Skeletal muscle tissue (tissue), 4 donors: ENCODE data around the gene AFAP1L1. TPM values are rescaled to one million over a fixed set of nuclear protein-coding genes. Genes with fewer than 3 reads are reported as not detected.

Source experiments
- H3K27ac ChIP-seq: one replicate; pipeline ENCODE4 v1.7.0; 2013; ENCODE audit warnings: mild to moderate bottlenecking, low read depth, low read length, inconsistent platforms
- H3K27me3 ChIP-seq, 3 donors: one replicate each; pipeline ENCODE4 v1.7.0; 2013; ENCODE audit warnings: low read length in 3 of 3; ENCODE audit not compliant: control insufficient read depth in 3 of 3, insufficient read depth in 3 of 3
- H3K36me3 ChIP-seq, 3 donors: one replicate each; pipeline ENCODE4 v1.7.0; 2013; ENCODE audit warnings: low read length in 3 of 3; ENCODE audit not compliant: control insufficient read depth in 3 of 3, insufficient read depth in 3 of 3
- H3K4me1 ChIP-seq, 3 donors: one replicate each; pipeline ENCODE4 v1.7.0; 2013; ENCODE audit warnings: low read length in 3 of 3, mild to moderate bottlenecking in 3 of 3; ENCODE audit not compliant: control insufficient read depth in 3 of 3, insufficient read depth in 3 of 3
- H3K4me3 ChIP-seq, 3 donors: one replicate each; pipeline ENCODE4 v1.7.0; 2013; ENCODE audit warnings: low read length in 3 of 3
- H3K9ac ChIP-seq, 3 donors: one replicate each; pipeline ENCODE4 v1.7.0; 2013; ENCODE audit warnings: low read length in 3 of 3, mild to moderate bottlenecking in 3 of 3, moderate library complexity in 2 of 3, low read depth in 1 of 3
- H3K9me3 ChIP-seq, 3 donors: one replicate each; pipeline ENCODE4 v1.7.0; 2013; ENCODE audit warnings: low read length in 3 of 3; ENCODE audit not compliant: control insufficient read depth in 3 of 3
- total RNA-seq: library from RNA; depleted of rRNA; stranded (reverse); fragments of >200 nt; gene quantifications from one replicate; pipeline ENCODE4 v1.2.3, GENCODE V29; 2014
- donor health status: Osteomylitis.

The AFAP1L1 gene
- total RNA-seq, 1 donor from 2014 or later, result 75.7 TPM

- Histone ChIP-seq H3K9ac (no peak overlapping the region), H3K27me3 (no peaks in the 10 kb centered on the region), H3K4me3 (peak overlapping the region in 1 of 3 donors; percentile 32), H3K36me3 (no peaks in the 10 kb centered on the region), H3K27ac (peak overlapping the region; percentile 26), H3K4me1 (peaks cover 14 to 22% (median 22%) of the 10 kb centered on the region in 3 donors), H3K9me3 (no peaks in the 10 kb centered on the region)
These were observed 100.6 kb downstream of the AFAP1L1 start for GRCh38 chr5:149372076-149372795.

GRCh38 chr5:149372932-149373331 lies 101.3 kb downstream of the AFAP1L1 start:
- Histone ChIP-seq H3K27ac (no peak overlapping the region), H3K27me3 (no peaks in the 10 kb centered on the region), H3K4me3 (no peak overlapping the region), H3K9me3 (no peaks in the 10 kb centered on the region), H3K4me1 (peaks cover 14 to 17% (median 16%) of the 10 kb centered on the region in 3 donors), H3K36me3 (no peaks in the 10 kb centered on the region), H3K9ac (no peak overlapping the region)

GRCh38 chr5:149374303-149374702 lies 102.6 kb downstream of the AFAP1L1 start:
- Histone ChIP-seq H3K4me3 (no peak overlapping the region), H3K9ac (no peak overlapping the region), H3K9me3 (no peaks in the 10 kb centered on the region), H3K36me3 (no peaks in the 10 kb centered on the region), H3K4me1 (peaks cover 14 to 19% (median 16%) of the 10 kb centered on the region in 3 donors), H3K27me3 (no peaks in the 10 kb centered on the region), H3K27ac (no peak overlapping the region)

GRCh38 chr5:149374801-149375200 lies 103.1 kb downstream of the AFAP1L1 start:
- H3K36me3 ChIP-seq, result no peaks in the 10 kb centered on the region
- no peak overlapping the region for H3K27ac ChIP-seq
- peaks cover 14 to 19% (median 16%) of the 10 kb centered on the region in 3 donors for H3K4me1 ChIP-seq

GRCh38 chr5:149375434-149375833 lies 103.8 kb downstream of the AFAP1L1 start:
- peaks cover 14 to 19% (median 16%) of the 10 kb centered on the region in 3 donors for H3K4me1 ChIP-seq
- H3K36me3 ChIP-seq, result no peaks in the 10 kb centered on the region
- no peak overlapping the region for H3K4me3 ChIP-seq
- H3K9me3 ChIP-seq, result no peaks in the 10 kb centered on the region
- no peak overlapping the region for H3K9ac ChIP-seq
- H3K27me3 ChIP-seq, result no peaks in the 10 kb centered on the region
- H3K27ac ChIP-seq, result no peak overlapping the region

More at GRCh38 chr5:149374801-149375200, 103.1 kb downstream of the AFAP1L1 start:
- Histone ChIP-seq H3K4me3 (no peak overlapping the region), H3K9me3 (no peaks in the 10 kb centered on the region), H3K9ac (no peak overlapping the region), H3K27me3 (no peaks in the 10 kb centered on the region)

GRCh38 chr5:149376104-149376503 lies 104.4 kb downstream of the AFAP1L1 start:
- H3K27me3 ChIP-seq, result no peaks in the 10 kb centered on the region
- H3K9ac ChIP-seq, result no peak overlapping the region
- peaks cover 10 to 18% (median 14%) of the 10 kb centered on the region in 3 donors for H3K4me1 ChIP-seq
- H3K4me3 ChIP-seq, result no peak overlapping the region
- no peak overlapping the region for H3K27ac ChIP-seq
- H3K36me3 ChIP-seq, result no peaks in the 10 kb centered on the region
- H3K9me3 ChIP-seq, result no peaks in the 10 kb centered on the region

- no peaks in the 10 kb centered on the region for H3K36me3 ChIP-seq
- no peak overlapping the region for H3K4me3 ChIP-seq
- H3K9me3 ChIP-seq, result no peaks in the 10 kb centered on the region
- H3K27me3 ChIP-seq, result no peaks in the 10 kb centered on the region
- H3K27ac ChIP-seq, result no peak overlapping the region
- H3K4me1 ChIP-seq, result peaks cover 9 to 15% (median 9%) of the 10 kb centered on the region in 3 donors
- no peak overlapping the region for H3K9ac ChIP-seq
These were observed 105.2 kb downstream of the AFAP1L1 start for GRCh38 chr5:149376711-149377447.

- no peak overlapping the region for H3K27ac ChIP-seq
- no peaks in the 10 kb centered on the region for H3K9me3 ChIP-seq
- H3K27me3 ChIP-seq, result no peaks in the 10 kb centered on the region
- H3K36me3 ChIP-seq, result no peaks in the 10 kb centered on the region
- H3K9ac ChIP-seq, result no peak overlapping the region
- H3K4me1 ChIP-seq, result peaks cover 19 to 22% (median 20%) of the 10 kb centered on the region in 3 donors
- no peak overlapping the region for H3K4me3 ChIP-seq
These were observed 106.7 kb downstream of the AFAP1L1 start for GRCh38 chr5:149378241-149378820.

GRCh38 chr5:149379177-149379761 lies 107.6 kb downstream of the AFAP1L1 start, which contains the start of gene IL17B:
IL17B (minus strand) TSS chr5:149379292; CDS start chr5:149379225, 67 bp downstream.
- H3K4me3 ChIP-seq, result no peak within 1 kb of the TSS
- H3K27me3 ChIP-seq, result no peaks in the 10 kb centered on the region
- peaks cover 26 to 28% (median 26%) of the 10 kb centered on the region in 3 donors for H3K4me1 ChIP-seq
- no peaks in the 10 kb centered on the region for H3K36me3 ChIP-seq
- H3K9me3 ChIP-seq, result no peaks in the 10 kb centered on the region
- no peak within 1 kb of the TSS for H3K9ac ChIP-seq
- H3K27ac ChIP-seq, result peak within 1 kb of the TSS; percentile 25
